ENCODE measurements around the gene MYPN. TPM values are rescaled to one million over a fixed set of nuclear protein-coding genes. Genes with fewer than 3 reads are reported as not detected.

Gene MYPN
- total RNA-seq, 1 experiment from 2014 or later, result not detected

- Histone ChIP-seq H2BK5ac (ENCODE audit: insufficient read length, low read length) (no peak overlapping the region), H3K14ac (ENCODE audit: insufficient read depth, low read length) (no peak overlapping the region), H3K56ac (ENCODE audit: insufficient read length, low read depth, low read length) (no peak overlapping the region), H3K27ac (ENCODE audit: insufficient read length, low read depth, low read length) (no peak overlapping the region), H3K9ac (ENCODE audit: extremely low read depth, insufficient read length, low read length) (no peak overlapping the region), H2BK12ac (ENCODE audit: insufficient read length, low read depth, low read length) (no peak overlapping the region), H3K23ac (ENCODE audit: insufficient read length, low read depth, low read length) (no peak overlapping the region), H3K27me3 (ENCODE audit: insufficient read depth, low read length) (no peaks in the 10 kb centered on the region), H2AK5ac (ENCODE audit: insufficient read length, low read length) (no peak overlapping the region), H4K5ac (ENCODE audit: insufficient read length, low read depth, low read length) (no peak overlapping the region), H3K4ac (ENCODE audit: low read depth, low read length) (no peak overlapping the region), H3K23me2 (ENCODE audit: insufficient read length, low read depth, low read length, poor library complexity, severe bottlenecking) (no peaks in the 10 kb centered on the region), H3K79me2 (ENCODE audit: insufficient read depth, low read length) (no peaks in the 10 kb centered on the region), H3K4me1 (ENCODE audit: insufficient read depth, low read length) (no peaks in the 10 kb centered on the region), H3K79me1 (ENCODE audit: insufficient read depth, low read depth, low read length, poor library complexity, severe bottlenecking) (no peaks in the 10 kb centered on the region), H3K18ac (ENCODE audit: insufficient read length, low read depth, low read length) (no peak overlapping the region), H2AFZ (ENCODE audit: low read length) (no peak overlapping the region), H3T11ph (ENCODE audit: low read length) (no peak overlapping the region), H4K20me1 (ENCODE audit: control insufficient read depth, insufficient read depth, insufficient read length) (no peaks in the 10 kb centered on the region), H2BK20ac (ENCODE audit: low read depth, low read length, poor library complexity, severe bottlenecking) (no peak overlapping the region), H3K9me3 (ENCODE audit: control insufficient read depth, low read depth, low read length) (no peaks in the 10 kb centered on the region), H3K4me2 (ENCODE audit: insufficient read depth, insufficient read length, low read length) (no peak overlapping the region), H2BK120ac (ENCODE audit: low read depth, low read length, poor library complexity, severe bottlenecking) (no peak overlapping the region), H2BK15ac (ENCODE audit: low read depth, low read length) (no peak overlapping the region), H4K8ac (replicated peaks; ENCODE audit: insufficient read length, low read depth, low read length) (no peak overlapping the region), H4K91ac (ENCODE audit: insufficient read length, low read depth, low read length) (no peak overlapping the region)
- no peak for TF ChIP-seq CTCF (conservative IDR thresholded peaks at IDR 0.05)
- Mint-ChIP-seq H3K4me3 (no peak overlapping the region), H3K36me3 (ENCODE audit: insufficient read depth in 1 of 3, low read depth in 3 of 3) (no peaks in the 10 kb centered on the region), H3K27ac (no peak overlapping the region; a peak in 1 of 7 replicates), H3K27me3 (ENCODE audit: low read depth) (no peaks in the 10 kb centered on the region), H3K9me3 (no peaks in the 10 kb centered on the region), H3K4me1 (no peaks in the 10 kb centered on the region)
- WGBS (ENCODE audit: extremely low coverage, insufficient read length, low lambda C conversion rate), result no CpG with 5 or more reads among the region's 3 CpGs
- no peak for DNase-seq
Measured at GRCh38 chr10:68103901-68104300, 5.4 kb upstream of the MYPN start.

Data from H9 (cell line).